Transverse colon (tissue), 4 donors: ENCODE measurements around the gene RBBP9.
"Not testable (repeated sequence)": the region's sequence is repeated elsewhere in the genome, so short reads cannot be mapped to it uniquely, and the experiment has no call there.

ENCODE experiments used
- CTCF ChIP-seq, 5 experiments: fragments of 200-600 bp in 3 of 5; fragments of 450-650 bp in 2 of 5; sonication (generic) in 3 of 5; IDR thresholded peaks; 1 replicate in 2 of 5; 2 replicates in 3 of 5; pipeline ENCODE4 v1.5.1; 2016 to 2017; ENCODE audit warnings: antibody characterized with exemption in 5 of 5, inconsistent platforms in 3 of 5, mild to moderate bottlenecking in 2 of 5, moderate library complexity in 1 of 5
- EP300 ChIP-seq: sonication (generic); formaldehyde crosslinking; IDR thresholded peaks from one replicate; pipeline ENCODE4 v1.6.1; 2017; ENCODE audit warnings: antibody characterized with exemption, low read depth
- POLR2A ChIP-seq: fragments of 450-650 bp; IDR thresholded peaks from one replicate; pipeline ENCODE4 v1.6.1; 2016; ENCODE audit warnings: antibody characterized with exemption, mild to moderate bottlenecking, moderate library complexity
- POLR2AphosphoS5 ChIP-seq, 3 donors: sonication (generic); formaldehyde crosslinking; IDR thresholded peaks; one replicate each; pipeline ENCODE4 v1.6.1; 2016; ENCODE audit warnings: antibody characterized with exemption in 3 of 3

- not testable (repeated sequence) for TF ChIP-seq CTCF (IDR thresholded peaks at IDR 0.05); POLR2A; POLR2AphosphoS5 (IDR thresholded peaks at IDR 0.05); EP300
These were observed 25.0 kb upstream of the RBBP9 start for GRCh38 chr20:18522066-18522465.
